GM19238 (cell line): ENCODE measurements around the gene KRT79.

Experiments used
- DNase-seq: peaks from one replicate; pipeline ENCODE4 v3.0.0; 2011; ENCODE audit warnings: low spot score; ENCODE audit not compliant: insufficient read length

Gene KRT79

GRCh38 chr12:52819731-52820510 lies 14.2 kb downstream of the KRT79 start:
- DNase-seq, result no peak

GRCh38 chr12:52818887-52819420 lies 15.2 kb downstream of the KRT79 start:
- no peak for DNase-seq

- DNase-seq, result no peak
Observed at GRCh38 chr12:52818388-52818787, 15.7 kb downstream of the KRT79 start.

- DNase-seq, result no peak
Observed at GRCh38 chr12:52817699-52818238, 16.3 kb downstream of the KRT79 start.

GRCh38 chr12:52817003-52817698 lies 17.0 kb downstream of the KRT79 start:
- DNase-seq, result no peak

GRCh38 chr12:52815676-52816588 lies 18.2 kb downstream of the KRT79 start:
- no peak for DNase-seq

GRCh38 chr12:52815161-52815560 lies 18.9 kb downstream of the KRT79 start:
- no peak for DNase-seq

- DNase-seq, result no peak
Observed at GRCh38 chr12:52814710-52815155, 19.4 kb downstream of the KRT79 start.

GRCh38 chr12:52813885-52814709 lies 20.0 kb downstream of the KRT79 start, which contains the start of gene KRT4:
Gene KRT4, minus strand, starts transcription at chr12:52814116. Its CDS starts 58 bp downstream, at chr12:52814058.
- DNase-seq, result no peak

- DNase-seq, result no peak
Observed at GRCh38 chr12:52813203-52813819, 20.8 kb downstream of the KRT79 start.

GRCh38 chr12:52812749-52813148 lies 21.4 kb downstream of the KRT79 start:
- no peak for DNase-seq

GRCh38 chr12:52812073-52812400 lies 22.1 kb downstream of the KRT79 start:
- no peak for DNase-seq

- DNase-seq, result no peak
Observed at GRCh38 chr12:52811191-52812072, 22.7 kb downstream of the KRT79 start.

- no peak for DNase-seq
Observed at GRCh38 chr12:52810554-52810953, 23.6 kb downstream of the KRT79 start.

- DNase-seq, result no peak
Observed at GRCh38 chr12:52809166-52809565, 24.9 kb downstream of the KRT79 start.

- no peak for DNase-seq
Observed at GRCh38 chr12:52808573-52809160, 25.4 kb downstream of the KRT79 start.

- DNase-seq, result no peak
Observed at GRCh38 chr12:52807544-52808470, 26.3 kb downstream of the KRT79 start.
